HG02943 (cell line): ENCODE measurements around the gene PRR30.

ENCODE experiments used
- ATAC-seq: cut with Tn5 transposase; IDR thresholded peaks from one replicate; pipeline ENCODE4 v1.9.1; 2021; ENCODE audit warnings: mild to moderate bottlenecking, low read depth, moderate library complexity; ENCODE audit not compliant: unreplicated experiment

Gene PRR30

GRCh38 chr2:27155069-27155520 is 15.9 kb upstream of the PRR30 start:
- no peak for ATAC-seq

GRCh38 chr2:27154488-27154887 is 15.3 kb upstream of the PRR30 start:
- ATAC-seq: no peak

- ATAC-seq: no peak
Measured at GRCh38 chr2:27152796-27153464, 13.7 kb upstream of the PRR30 start.

GRCh38 chr2:27152102-27152795 is 13.0 kb upstream of the PRR30 start:
- ATAC-seq: no peak

GRCh38 chr2:27150639-27151230 is 11.5 kb upstream of the PRR30 start:
- ATAC-seq: no peak

GRCh38 chr2:27149570-27150405 is 10.6 kb upstream of the PRR30 start:
- no peak for ATAC-seq

GRCh38 chr2:27148801-27149439 is 9.7 kb upstream of the PRR30 start, which contains the start of gene TCF23:
Gene TCF23 (plus strand): TSS chr2:27149004. CDS start chr2:27149134, 130 bp downstream.
- ATAC-seq: no peak

- no peak for ATAC-seq
Measured at GRCh38 chr2:27147935-27148334, 8.7 kb upstream of the PRR30 start.

- no peak for ATAC-seq
Measured at GRCh38 chr2:27145682-27146081, 6.5 kb upstream of the PRR30 start.

- no peak for ATAC-seq
Measured at GRCh38 chr2:27143285-27143684, 4.1 kb upstream of the PRR30 start.

GRCh38 chr2:27138111-27138510 is 1.1 kb downstream of the PRR30 start:
- no peak for ATAC-seq

- ATAC-seq: no peak
Measured at GRCh38 chr2:27137322-27137935, 1.8 kb downstream of the PRR30 start.

- no peak for ATAC-seq
Measured at GRCh38 chr2:27136751-27137150, 2.5 kb downstream of the PRR30 start.

GRCh38 chr2:27135478-27135955 is 3.7 kb downstream of the PRR30 start:
- ATAC-seq: no peak

GRCh38 chr2:27134781-27135477 is 4.3 kb downstream of the PRR30 start:
- no peak for ATAC-seq

GRCh38 chr2:27133905-27134780 is 5.1 kb downstream of the PRR30 start, which contains the start of gene PREB:
Gene PREB (minus strand): TSS chr2:27134636. CDS start chr2:27134421, 215 bp downstream.
- ATAC-seq: peak; percentile 86

GRCh38 chr2:27133195-27133875 is 5.9 kb downstream of the PRR30 start:
- no peak for ATAC-seq
